ENCODE measurements around the gene CELA3A. TPM values are rescaled to one million over a fixed set of nuclear protein-coding genes. Genes with fewer than 3 reads are reported as not detected.
"Not testable (repeated sequence)": the region's sequence is repeated elsewhere in the genome, so short reads cannot be mapped to it uniquely, and the experiment has no call there.

The CELA3A gene
- total RNA-seq, 1 donor from 2014 or later: 3.1 TPM

DNA sequence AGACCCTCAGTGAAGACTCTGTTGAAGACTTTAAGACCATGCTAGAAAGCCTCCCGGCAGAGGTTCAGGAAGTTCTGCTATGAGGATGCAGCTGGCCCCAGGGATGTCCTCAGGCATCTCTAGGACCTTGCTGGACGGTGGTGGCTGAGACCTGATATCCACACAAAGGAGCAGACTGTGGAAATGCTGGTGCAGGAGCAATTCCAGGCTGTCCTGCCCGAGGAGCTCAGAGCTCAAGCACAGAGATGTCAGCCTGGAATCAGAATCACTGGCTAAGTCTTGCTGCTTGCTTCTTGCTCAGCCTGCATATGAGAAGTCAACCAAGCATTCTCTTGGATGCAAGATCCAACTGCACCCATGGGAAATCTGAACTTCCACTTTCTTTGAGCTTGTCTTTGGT, 29.0 kb downstream of the CELA3A start:
- no peaks in the 10 kb centered on the region for H3K9me3 Mint-ChIP-seq (ENCODE audit: low read depth)
- no peaks in the 10 kb centered on the region for H3K27me3 Mint-ChIP-seq
- peaks cover 4% of the 10 kb centered on the region for H3K36me3 Mint-ChIP-seq (ENCODE audit: insufficient read depth)
- TF ChIP-seq, protein P1, sequence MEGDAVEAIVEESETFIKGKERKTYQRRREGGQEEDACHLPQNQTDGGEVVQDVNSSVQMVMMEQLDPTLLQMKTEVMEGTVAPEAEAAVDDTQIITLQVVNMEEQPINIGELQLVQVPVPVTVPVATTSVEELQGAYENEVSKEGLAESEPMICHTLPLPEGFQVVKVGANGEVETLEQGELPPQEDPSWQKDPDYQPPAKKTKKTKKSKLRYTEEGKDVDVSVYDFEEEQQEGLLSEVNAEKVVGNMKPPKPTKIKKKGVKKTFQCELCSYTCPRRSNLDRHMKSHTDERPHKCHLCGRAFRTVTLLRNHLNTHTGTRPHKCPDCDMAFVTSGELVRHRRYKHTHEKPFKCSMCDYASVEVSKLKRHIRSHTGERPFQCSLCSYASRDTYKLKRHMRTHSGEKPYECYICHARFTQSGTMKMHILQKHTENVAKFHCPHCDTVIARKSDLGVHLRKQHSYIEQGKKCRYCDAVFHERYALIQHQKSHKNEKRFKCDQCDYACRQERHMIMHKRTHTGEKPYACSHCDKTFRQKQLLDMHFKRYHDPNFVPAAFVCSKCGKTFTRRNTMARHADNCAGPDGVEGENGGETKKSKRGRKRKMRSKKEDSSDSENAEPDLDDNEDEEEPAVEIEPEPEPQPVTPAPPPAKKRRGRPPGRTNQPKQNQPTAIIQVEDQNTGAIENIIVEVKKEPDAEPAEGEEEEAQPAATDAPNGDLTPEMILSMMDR (IDR thresholded peaks at IDR 0.05; ENCODE audit: unreplicated experiment): no peak
- peaks cover 19% of the 10 kb centered on the region for H3K4me1 Mint-ChIP-seq (ENCODE audit: low read depth)
- no peak overlapping the region for H3K27ac Mint-ChIP-seq
- no peak for DNase-seq (ENCODE audit: low spot score, unreplicated experiment)
- no peak overlapping the region for H3K4me3 Mint-ChIP-seq (ENCODE audit: low read depth)

DNA sequence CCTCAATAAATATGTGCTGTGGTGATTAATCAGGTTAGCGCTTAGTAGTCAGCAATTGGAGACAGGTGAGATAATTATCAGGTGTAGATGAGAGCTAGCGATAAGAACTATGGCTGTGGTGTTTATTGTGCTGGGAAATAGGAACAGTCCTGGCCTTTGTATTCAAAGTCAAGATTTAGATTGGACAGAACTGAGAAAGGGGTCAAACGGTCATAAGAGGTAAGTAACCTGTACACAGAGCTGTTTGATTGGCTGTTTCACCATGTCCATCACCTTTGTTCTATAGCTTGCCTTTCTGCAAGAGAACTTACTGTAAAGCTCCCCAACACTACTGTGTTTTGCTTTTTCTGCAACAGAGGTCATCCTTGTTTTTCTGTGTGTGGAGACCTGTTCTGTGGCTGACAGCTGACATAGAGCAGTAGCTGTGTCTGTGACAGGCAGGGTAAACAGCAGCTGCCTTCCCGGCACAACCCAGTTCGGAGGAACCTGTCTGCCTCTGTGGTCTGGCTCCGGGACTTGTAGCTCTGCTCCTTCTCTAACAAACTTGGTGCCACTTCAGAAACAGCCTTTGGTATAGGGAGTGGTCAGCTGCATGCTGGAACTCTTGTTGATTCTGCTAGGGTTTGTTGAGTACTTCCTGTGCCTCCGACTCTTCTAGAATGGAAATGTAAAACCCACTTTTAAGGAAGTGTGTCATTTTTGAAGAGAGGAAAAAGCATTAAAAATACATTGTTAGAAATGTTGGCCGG, 29.9 kb downstream of the CELA3A start:
- H3K27me3 Mint-ChIP-seq: no peaks in the 10 kb centered on the region
- H3K27ac Mint-ChIP-seq: peak overlapping the region; percentile 50
- H3K4me3 Mint-ChIP-seq (ENCODE audit: low read depth): no peak overlapping the region
- H3K4me1 Mint-ChIP-seq (ENCODE audit: low read depth): peaks cover 13% of the 10 kb centered on the region
- no peaks in the 10 kb centered on the region for H3K9me3 Mint-ChIP-seq (ENCODE audit: low read depth)
- H3K36me3 Mint-ChIP-seq (ENCODE audit: insufficient read depth): peaks cover 4% of the 10 kb centered on the region
- no peak for DNase-seq (ENCODE audit: low spot score, unreplicated experiment)
- TF ChIP-seq, protein P1 (IDR thresholded peaks at IDR 0.05; ENCODE audit: unreplicated experiment): no peak

DNA sequence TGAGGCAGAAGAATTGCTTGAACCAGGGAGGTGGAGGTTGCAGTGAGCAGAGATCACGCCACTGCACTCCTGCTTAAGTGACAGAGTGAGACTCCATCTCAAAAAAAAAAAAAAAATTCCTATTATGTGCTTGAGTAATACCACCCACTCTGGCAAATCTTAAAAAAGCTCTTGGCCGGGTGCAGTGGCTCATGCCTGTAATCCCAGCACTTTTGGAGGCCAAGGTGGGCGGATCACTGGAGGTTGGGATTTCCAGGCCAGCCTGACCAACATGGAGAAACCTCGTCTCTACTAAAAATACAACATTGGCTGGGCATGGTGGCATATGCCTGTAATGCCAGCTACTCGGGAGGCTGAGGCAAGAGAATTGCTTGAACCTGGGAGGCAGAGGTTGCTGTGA, 33.4 kb downstream of the CELA3A start:
- not testable (repeated sequence) for H3K4me1 Mint-ChIP-seq (ENCODE audit: low read depth); H3K36me3 Mint-ChIP-seq (ENCODE audit: insufficient read depth); H3K27me3 Mint-ChIP-seq; H3K27ac Mint-ChIP-seq; DNase-seq (ENCODE audit: low spot score, unreplicated experiment); H3K4me3 Mint-ChIP-seq (ENCODE audit: low read depth); H3K9me3 Mint-ChIP-seq (ENCODE audit: low read depth)

DNA sequence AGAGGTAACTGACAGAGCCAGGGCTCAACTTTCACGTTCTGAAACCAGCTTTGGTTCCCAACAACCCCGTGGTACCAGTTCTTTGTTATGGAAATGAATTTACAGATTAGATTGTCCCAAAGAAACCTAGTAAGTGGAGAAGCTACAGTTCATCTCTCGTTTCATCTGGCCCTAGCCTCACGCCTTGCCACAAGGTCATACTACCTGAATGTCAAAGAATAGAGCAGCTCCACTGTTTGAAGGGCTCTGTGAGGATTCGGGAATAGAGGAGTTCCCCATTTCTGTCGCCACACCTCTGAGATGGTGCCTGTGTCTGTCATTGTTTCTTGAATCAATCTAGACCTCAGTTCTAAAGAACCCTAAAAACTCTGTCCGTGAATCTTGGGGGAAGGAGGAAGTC, 36.1 kb downstream of the CELA3A start:
- Mint-ChIP-seq H3K36me3 (ENCODE audit: insufficient read depth) (no peaks in the 10 kb centered on the region), H3K9me3 (ENCODE audit: low read depth) (no peaks in the 10 kb centered on the region), H3K27me3 (no peaks in the 10 kb centered on the region), H3K4me1 (ENCODE audit: low read depth) (peaks cover 6% of the 10 kb centered on the region), H3K27ac (no peak overlapping the region), H3K4me3 (ENCODE audit: low read depth) (no peak overlapping the region)
- no peak for DNase-seq (ENCODE audit: low spot score, unreplicated experiment)
- TF ChIP-seq, protein P1 (IDR thresholded peaks at IDR 0.05; ENCODE audit: unreplicated experiment): no peak

DNA sequence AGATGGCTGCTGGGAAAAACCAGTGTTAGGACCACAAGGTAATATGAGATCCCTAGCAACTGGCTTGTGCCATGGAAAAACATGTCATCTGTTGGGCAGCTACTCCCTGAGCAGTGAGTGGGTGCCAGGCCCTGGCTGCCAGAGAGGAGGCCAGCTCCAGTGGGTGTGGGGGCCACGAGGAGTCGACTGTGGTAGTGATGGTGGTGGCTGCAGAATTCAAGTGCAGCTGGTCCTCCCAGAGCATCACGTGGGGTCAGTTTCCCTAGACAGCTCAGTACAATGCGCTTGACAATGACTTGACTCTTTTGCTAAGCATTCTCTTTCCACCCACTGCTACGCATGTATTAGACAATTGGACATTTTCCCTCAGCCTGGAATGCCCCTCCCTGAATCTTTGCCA, 36.6 kb downstream of the CELA3A start:
- no peak for DNase-seq (ENCODE audit: low spot score, unreplicated experiment)
- no peaks in the 10 kb centered on the region for H3K27me3 Mint-ChIP-seq
- H3K4me3 Mint-ChIP-seq (ENCODE audit: low read depth): no peak overlapping the region
- H3K27ac Mint-ChIP-seq: no peak overlapping the region
- no peaks in the 10 kb centered on the region for H3K36me3 Mint-ChIP-seq (ENCODE audit: insufficient read depth)
- TF ChIP-seq, protein P1 (IDR thresholded peaks at IDR 0.05; ENCODE audit: unreplicated experiment): no peak
- no peaks in the 10 kb centered on the region for H3K9me3 Mint-ChIP-seq (ENCODE audit: low read depth)
- H3K4me1 Mint-ChIP-seq (ENCODE audit: low read depth): peaks cover 11% of the 10 kb centered on the region

Data from progenitor cell of endocrine pancreas (in vitro differentiated cells).